Naive thymus-derived CD8-positive, alpha-beta T cell (primary cell): ENCODE measurements around the gene CDKL2. TPM values are rescaled to one million over a fixed set of nuclear protein-coding genes. Genes with fewer than 3 reads are reported as not detected.
A peak's percentile ranks its signal among the peaks of the same experiment; 100 is the strongest.
"Not testable (repeated sequence)": the region's sequence is repeated elsewhere in the genome, so short reads cannot be mapped to it uniquely, and the experiment has no call there.

Experiments used
- ATAC-seq, 2 donors: fragments of 150-1000 bp; cut with Tn5 transposase in 1 of 2; sonication (Bioruptor Pico), chemical (Tn5 transposase) in 1 of 2; 1 replicate in 1 of 2; 2 replicates in 1 of 2; pipeline ENCODE4 v1.10.0; 2021; ENCODE audit warnings: mild to moderate bottlenecking in 2 of 2, moderate library complexity in 2 of 2
- POLR2A ChIA-PET: fragments of 350-600 bp; sonication (Branson Sonifier 250); formaldehyde crosslinking; loops from one replicate; lab custom pipeline; 2021; ENCODE audit warnings: antibody characterized with exemption; lab: Charles Lee
- DNase-seq, 10 donors: peaks; one replicate each; pipeline versions ENCODE4 v3.0.0 to v3.0.0-alpha.2; 2020 to 2022
- H3K27ac Mint-ChIP-seq, 10 donors: one replicate each; pipeline ENCODE4 v1.8.0; 2020 to 2022; ENCODE audit warnings: mild to moderate bottlenecking in 10 of 10, mixed read lengths in 10 of 10, moderate library complexity in 4 of 10, inconsistent platforms in 1 of 10
- H3K27me3 Mint-ChIP-seq, 5 donors: one replicate each; pipeline ENCODE4 v1.8.0; 2021 to 2022; ENCODE audit warnings: mixed read lengths in 5 of 5
- H3K36me3 Mint-ChIP-seq, 3 donors: one replicate each; pipeline ENCODE4 v1.8.0; 2020 to 2022; ENCODE audit warnings: mixed read lengths in 3 of 3, mild to moderate bottlenecking in 2 of 3, inconsistent platforms in 1 of 3
- H3K4me1 Mint-ChIP-seq, 4 donors: one replicate each; pipeline ENCODE4 v1.8.0; 2021 to 2022; ENCODE audit warnings: mixed read lengths in 4 of 4
- H3K4me3 Mint-ChIP-seq, 10 donors: one replicate each; pipeline ENCODE4 v1.8.0; 2020 to 2022; ENCODE audit warnings: mild to moderate bottlenecking in 10 of 10, mixed read lengths in 10 of 10, moderate library complexity in 6 of 10, inconsistent platforms in 1 of 10
- H3K9me3 Mint-ChIP-seq, 9 donors: one replicate each; pipeline ENCODE4 v1.8.0; 2020 to 2022; ENCODE audit warnings: mixed read lengths in 9 of 9, mild to moderate bottlenecking in 3 of 9, inconsistent platforms in 1 of 9, moderate library complexity in 1 of 9
- polyA plus RNA-seq, 3 donors: library from polyadenylated mRNA; unstranded; fragments of 300-500 nt; fragmentation: Illumina TruSeq; gene quantifications; one replicate each; pipeline ENCODE4 v1.2.3, GENCODE V29; 2021
- total RNA-seq, 8 experiments: library from RNA in 2 of 8; stranded (reverse) in 2 of 8; gene quantifications; one replicate each; pipeline ENCODE4 v1.2.3 and lab custom pipeline; 2021 to 2026

CDKL2 gene
- total and polyA plus RNA-seq, 5 experiments from 2014 or later: 0.20 to 1.0 (median 0.82) TPM

- H3K27me3 Mint-ChIP-seq: no peaks in the 10 kb centered on the region
- H3K4me1 Mint-ChIP-seq: peaks cover 33 to 84% (median 78%) of the 10 kb centered on the region in 4 donors
- no peaks in the 10 kb centered on the region for H3K9me3 Mint-ChIP-seq
- no peak for DNase-seq
- H3K27ac Mint-ChIP-seq: peak overlapping the region; percentile 3 to 87 (median 54)
- ATAC-seq: peak; percentile 32 to 42
- peak overlapping the region; percentile 59 to 100 (median 76) for H3K4me3 Mint-ChIP-seq
- peaks cover 0 to 33% (median 2%) of the 10 kb centered on the region in 3 donors for H3K36me3 Mint-ChIP-seq
- POLR2A ChIA-PET: interaction anchor here (0.7 kb wide), 1 partner anchor 53 kb away, joined by 6 read pairs; no protein-coding TSS in a partner anchor
These were observed 36.0 kb upstream of the CDKL2 start for GRCh38 chr4:75666299-75666698.

- DNase-seq, H3K27me3 Mint-ChIP-seq, H3K9me3 Mint-ChIP-seq, ATAC-seq, H3K4me3 Mint-ChIP-seq: not testable (repeated sequence)
- peaks cover 0 to 47% (median 7%) of the 10 kb centered on the region in 3 donors for H3K36me3 Mint-ChIP-seq
- H3K27ac Mint-ChIP-seq: peak overlapping the region in 3 of 10 donors; percentile 20 to 22 (median 22)
- POLR2A ChIA-PET: interaction anchor here (1.1 kb wide), 1 partner anchor 18 kb away, joined by 3 read pairs; no protein-coding TSS in a partner anchor
- peaks cover 27 to 82% (median 71%) of the 10 kb centered on the region in 4 donors for H3K4me1 Mint-ChIP-seq
These were observed 34.3 kb upstream of the CDKL2 start for GRCh38 chr4:75664604-75665003.

- no peak for DNase-seq
- H3K27ac Mint-ChIP-seq: peak overlapping the region in 6 of 10 donors; percentile 2 to 81 (median 10)
- no peak for ATAC-seq
- peaks cover 23 to 76% (median 66%) of the 10 kb centered on the region in 4 donors for H3K4me1 Mint-ChIP-seq
- H3K27me3 Mint-ChIP-seq: no peaks in the 10 kb centered on the region
- POLR2A ChIA-PET: no interaction called here
- H3K4me3 Mint-ChIP-seq: peak overlapping the region in 1 of 10 donors; percentile 11
- H3K36me3 Mint-ChIP-seq: peaks cover 0 to 63% (median 12%) of the 10 kb centered on the region in 3 donors
- H3K9me3 Mint-ChIP-seq: no peaks in the 10 kb centered on the region
These were observed 32.3 kb upstream of the CDKL2 start for GRCh38 chr4:75662626-75663025.

- Mint-ChIP-seq H3K27me3 (no peaks in the 10 kb centered on the region), H3K4me1 (peaks cover 24 to 75% (median 61%) of the 10 kb centered on the region in 4 donors), H3K4me3 (no peak overlapping the region), H3K27ac (peak overlapping the region in 5 of 10 donors; percentile 13 to 56 (median 22)), H3K36me3 (peaks cover 0 to 78% (median 14%) of the 10 kb centered on the region in 3 donors), H3K9me3 (no peaks in the 10 kb centered on the region)
- ATAC-seq: no peak
- no peak for DNase-seq
- POLR2A ChIA-PET: interaction anchor here (2.8 kb wide), 1 partner anchor 12 kb away, joined by 12 read pairs; no protein-coding TSS in a partner anchor
These were observed 30.2 kb upstream of the CDKL2 start for GRCh38 chr4:75660491-75660890.

GRCh38 chr4:75659512-75660031 is 29.2 kb upstream of the CDKL2 start:
- Mint-ChIP-seq H3K9me3 (no peaks in the 10 kb centered on the region), H3K27me3 (no peaks in the 10 kb centered on the region), H3K36me3 (peaks cover 0 to 80% (median 16%) of the 10 kb centered on the region in 3 donors), H3K27ac (peak overlapping the region in 6 of 10 donors; percentile 1 to 90 (median 58)), H3K4me3 (no peak overlapping the region), H3K4me1 (peaks cover 23 to 74% (median 61%) of the 10 kb centered on the region in 4 donors)
- POLR2A ChIA-PET: interaction anchor here (1.0 to 2.8 kb wide), 2 partner anchors 12 to 23 kb away, joined by 6 to 12 read pairs; no protein-coding TSS in a partner anchor
- no peak for DNase-seq
- ATAC-seq: no peak

- H3K4me1 Mint-ChIP-seq: peaks cover 28 to 80% (median 65%) of the 10 kb centered on the region in 4 donors
- POLR2A ChIA-PET: interaction anchor here (1.0 to 2.8 kb wide), 3 partner anchors 13 to 23 kb away, joined by 3 to 12 read pairs (median 6); no protein-coding TSS in a partner anchor
- H3K9me3 Mint-ChIP-seq: no peaks in the 10 kb centered on the region
- ATAC-seq: no peak
- DNase-seq: no peak
- no peaks in the 10 kb centered on the region for H3K27me3 Mint-ChIP-seq
- H3K27ac Mint-ChIP-seq: peak overlapping the region in 7 of 10 donors; percentile 38 to 90 (median 56)
- H3K36me3 Mint-ChIP-seq: peaks cover 0 to 85% (median 16%) of the 10 kb centered on the region in 3 donors
- no peak overlapping the region for H3K4me3 Mint-ChIP-seq
These were observed 28.5 kb upstream of the CDKL2 start for GRCh38 chr4:75658876-75659275.

- peak overlapping the region in 9 of 10 donors; percentile 20 to 84 (median 52) for H3K4me3 Mint-ChIP-seq
- peak overlapping the region; percentile 75 to 98 (median 88) for H3K27ac Mint-ChIP-seq
- H3K4me1 Mint-ChIP-seq: peaks cover 29 to 74% (median 56%) of the 10 kb centered on the region in 4 donors
- H3K9me3 Mint-ChIP-seq: no peaks in the 10 kb centered on the region
- no peaks in the 10 kb centered on the region for H3K27me3 Mint-ChIP-seq
- H3K36me3 Mint-ChIP-seq: peaks cover 0 to 87% (median 14%) of the 10 kb centered on the region in 3 donors
- POLR2A ChIA-PET: interaction anchor here (0.6 to 4.0 kb wide), 5 partner anchors 17 to 490 kb away, joined by 3 to 28 read pairs (median 3); partner anchors contain the start of genes G3BP2 and USO1
- ATAC-seq: peak; percentile 78 to 85
- peak in 6 of 10 donors; percentile 26 to 85 (median 64) for DNase-seq
These were observed 25.2 kb upstream of the CDKL2 start for GRCh38 chr4:75655562-75655961.

GRCh38 chr4:75654905-75655304 is 24.6 kb upstream of the CDKL2 start:
- Mint-ChIP-seq H3K36me3 (peaks cover 0 to 89% (median 13%) of the 10 kb centered on the region in 3 donors), H3K27me3 (no peaks in the 10 kb centered on the region), H3K4me3 (peak overlapping the region; percentile 5 to 84 (median 50)), H3K4me1 (peaks cover 29 to 70% (median 54%) of the 10 kb centered on the region in 4 donors), H3K27ac (peak overlapping the region; percentile 75 to 98 (median 88)), H3K9me3 (no peaks in the 10 kb centered on the region)
- ATAC-seq (peak; percentile 61 to 64), DNase-seq (peak in 6 of 10 donors; percentile 27 to 77 (median 60))
- POLR2A ChIA-PET: interaction anchor here (0.6 to 4.0 kb wide), 3 partner anchors 18 to 70 kb away, joined by 5 to 28 read pairs (median 7); partner anchors contain the start of genes G3BP2 and USO1

GRCh38 chr4:75653845-75654503 is 23.6 kb upstream of the CDKL2 start:
- no peaks in the 10 kb centered on the region for H3K9me3 Mint-ChIP-seq
- no peaks in the 10 kb centered on the region for H3K27me3 Mint-ChIP-seq
- peak overlapping the region; percentile 63 to 98 (median 88) for H3K27ac Mint-ChIP-seq
- peak in 1 of 2 donors; percentile 6 for ATAC-seq
- H3K36me3 Mint-ChIP-seq: peaks cover 0 to 87% (median 13%) of the 10 kb centered on the region in 3 donors
- DNase-seq: peak in 1 of 10 donors; percentile 38
- H3K4me3 Mint-ChIP-seq: peak overlapping the region in 8 of 10 donors; percentile 0 to 84 (median 30)
- POLR2A ChIA-PET: interaction anchor here (0.6 to 4.0 kb wide), 3 partner anchors 19 to 189 kb away, joined by 5 to 28 read pairs (median 6); partner anchors contain the start of genes G3BP2 and USO1
- peaks cover 25 to 63% (median 49%) of the 10 kb centered on the region in 4 donors for H3K4me1 Mint-ChIP-seq

- H3K27me3 Mint-ChIP-seq: no peaks in the 10 kb centered on the region
- peaks cover 4 to 24% (median 11%) of the 10 kb centered on the region in 4 donors for H3K4me1 Mint-ChIP-seq
- DNase-seq (no peak), ATAC-seq (no peak)
- POLR2A ChIA-PET: no interaction called here
- H3K36me3 Mint-ChIP-seq: peaks cover 0 to 80% (median 14%) of the 10 kb centered on the region in 3 donors
- peak overlapping the region; percentile 1 to 79 (median 50) for H3K27ac Mint-ChIP-seq
- no peaks in the 10 kb centered on the region for H3K9me3 Mint-ChIP-seq
- H3K4me3 Mint-ChIP-seq: peak overlapping the region in 2 of 10 donors; percentile 40 to 57
These were observed 13.8 kb upstream of the CDKL2 start for GRCh38 chr4:75644095-75644494.

GRCh38 chr4:75643651-75644050 is 13.3 kb upstream of the CDKL2 start:
- DNase-seq (no peak), ATAC-seq (no peak)
- peak overlapping the region in 6 of 10 donors; percentile 1 to 77 (median 26) for H3K27ac Mint-ChIP-seq
- peaks cover 0 to 76% (median 14%) of the 10 kb centered on the region in 3 donors for H3K36me3 Mint-ChIP-seq
- POLR2A ChIA-PET: no interaction called here
- peaks cover 4 to 24% (median 12%) of the 10 kb centered on the region in 4 donors for H3K4me1 Mint-ChIP-seq
- H3K27me3 Mint-ChIP-seq: no peaks in the 10 kb centered on the region
- no peak overlapping the region for H3K4me3 Mint-ChIP-seq
- H3K9me3 Mint-ChIP-seq: no peaks in the 10 kb centered on the region

GRCh38 chr4:75639124-75639695 is 8.9 kb upstream of the CDKL2 start:
- no peak overlapping the region for H3K4me3 Mint-ChIP-seq
- POLR2A ChIA-PET: no interaction called here
- H3K4me1 Mint-ChIP-seq: peaks cover 1 to 14% (median 5%) of the 10 kb centered on the region in 4 donors
- peak overlapping the region in 9 of 10 donors; percentile 1 to 73 (median 15) for H3K27ac Mint-ChIP-seq
- H3K27me3 Mint-ChIP-seq: no peaks in the 10 kb centered on the region
- peak in 1 of 2 donors; percentile 18 for ATAC-seq
- DNase-seq: no peak
- H3K36me3 Mint-ChIP-seq: peaks cover 0 to 33% (median 1%) of the 10 kb centered on the region in 3 donors
- no peaks in the 10 kb centered on the region for H3K9me3 Mint-ChIP-seq
